Stomach (tissue), 9 donors: ENCODE measurements around the gene GPANK1. TPM values are rescaled to one million over a fixed set of nuclear protein-coding genes. Genes with fewer than 3 reads are reported as not detected.
A peak's percentile ranks its signal among the peaks of the same experiment; 100 is the strongest.
"Not testable (repeated sequence)": the region's sequence is repeated elsewhere in the genome, so short reads cannot be mapped to it uniquely, and the experiment has no call there.

ENCODE experiments used
- DNase-seq, 2 donors: peaks; one replicate each; pipeline versions ENCODE4 v3.0.0 to v3.0.0-alpha.2; 2013 to 2019
- H3K27ac ChIP-seq, 5 donors: fragments of 200-600 bp in 4 of 5; sonication (generic) in 4 of 5; one replicate each; pipeline ENCODE4 v1.5.1; 2013 to 2019; ENCODE audit warnings: mild to moderate bottlenecking in 1 of 5, moderate library complexity in 1 of 5
- H3K27me3 ChIP-seq, 3 donors: fragments of 200-600 bp; sonication (generic); one replicate each; pipeline ENCODE4 v1.5.1; 2017 to 2019; ENCODE audit warnings: mixed run types in 1 of 3
- H3K36me3 ChIP-seq, 4 donors: fragments of 200-600 bp; sonication (generic); 1 replicate in 3 of 4; 2 replicates in 1 of 4; pipeline ENCODE4 v1.5.1; 2016 to 2019
- H3K4me1 ChIP-seq, 4 donors: fragments of 200-600 bp; sonication (generic); one replicate each; pipeline ENCODE4 v1.5.1; 2016 to 2019
- H3K4me3 ChIP-seq, 4 donors: fragments of 200-600 bp; sonication (generic) in 3 of 4; one replicate each; pipeline ENCODE4 v1.5.1; 2016 to 2019; ENCODE audit warnings: mild to moderate bottlenecking in 1 of 4
- H3K9me3 ChIP-seq, 4 donors: fragments of 200-600 bp; sonication (generic); one replicate each; pipeline ENCODE4 v1.5.1; 2016 to 2019
- CTCF ChIP-seq, 7 experiments: fragments of 450-650 bp in 4 of 7; fragments of 200-600 bp in 3 of 7; sonication (generic) in 3 of 7; IDR thresholded peaks; one replicate each; pipeline ENCODE4 v1.5.1; 2016 to 2019; ENCODE audit warnings: antibody characterized with exemption in 7 of 7, control low read depth in 2 of 7, mild to moderate bottlenecking in 1 of 7
- EP300 ChIP-seq: sonication (generic); formaldehyde crosslinking; IDR thresholded peaks from one replicate; pipeline ENCODE4 v1.6.1; 2017; ENCODE audit warnings: antibody characterized with exemption
- POLR2A ChIP-seq, 4 donors: fragments of 450-650 bp; IDR thresholded peaks; one replicate each; pipeline ENCODE4 v1.6.1; 2016; ENCODE audit warnings: antibody characterized with exemption in 4 of 4, control low read depth in 2 of 4, mild to moderate bottlenecking in 1 of 4, moderate library complexity in 1 of 4
- POLR2AphosphoS5 ChIP-seq, 3 donors: sonication (generic); formaldehyde crosslinking; IDR thresholded peaks; one replicate each; pipeline ENCODE4 v1.6.1; 2016; ENCODE audit warnings: antibody characterized with exemption in 3 of 3
- WGBS, 5 donors: extraction: QIAGEN DNeasy Blood & Tissue Kit in 3 of 5; methylation state at CpG; one replicate each; pipeline versions ENCODE4 v1.1.5 to v1.1.7; 2013 to 2018; 5-methylcytosine and 5-hydroxymethylcytosine counted together
- intact Hi-C: fragments of 100-400 bp; cut with DNase I; formaldehyde crosslinking; loops from one replicate; pipeline ENCODE4 v1.15.1; 2023; ENCODE audit warnings: low total_unique reads
- polyA plus RNA-seq, 3 donors: library from polyadenylated mRNA; stranded (reverse); fragments of 200-250 nt; gene quantifications; one replicate each; pipeline ENCODE4 v1.2.3, GENCODE V29; 2013
- total RNA-seq, 5 donors: library from RNA; depleted of rRNA; stranded (reverse); fragments of >200 nt; gene quantifications; one replicate each; pipeline versions ENCODE4 v1.1.0 to v1.2.3, GENCODE V29; 2014 to 2016
- donor health status: healthy with polysubstance abuse.
- donor health status: Bipolar disorder and iron deficiency.
- donor health status: healthy.

GPANK1 gene
- total and polyA plus RNA-seq, 8 donors: 5.8 to 36.8 (median 13.2) TPM

- Histone ChIP-seq H3K4me1 (peaks cover 0 to 10% (median 0%) of the 10 kb centered on the region in 4 donors), H3K27me3 (peaks cover 0 to 4% (median 0%) of the 10 kb centered on the region in 3 donors), H3K27ac (no peak overlapping the region), H3K36me3 (no peaks in the 10 kb centered on the region), H3K9me3 (no peaks in the 10 kb centered on the region), H3K4me3 (no peak overlapping the region)
- intact Hi-C loops: no loop called here
- TF ChIP-seq POLR2AphosphoS5 (IDR thresholded peaks at IDR 0.05): no peak
- WGBS, 5 donors: 33 to 45% (median 39%) methylated on average over 6 to 8 of the region's 8 CpGs
- peak in 1 of 2 donors; percentile 68 for DNase-seq
These were observed 46.4 kb upstream of the GPANK1 start for GRCh38 chr6:31711233-31711632.

GRCh38 chr6:31710523-31711219, 45.9 kb upstream of the GPANK1 start:
- Histone ChIP-seq H3K4me3 (no peak overlapping the region), H3K36me3 (no peaks in the 10 kb centered on the region), H3K4me1 (peaks cover 0 to 10% (median 0%) of the 10 kb centered on the region in 4 donors), H3K9me3 (no peaks in the 10 kb centered on the region), H3K27ac (no peak overlapping the region), H3K27me3 (peaks cover 0 to 4% (median 0%) of the 10 kb centered on the region in 3 donors)
- DNase-seq: peak in 1 of 2 donors; percentile 4
- 60 to 73% (median 70%) methylated on average over 5 of the region's 5 CpGs for WGBS, 5 donors
- TF ChIP-seq EP300: no peak
- no peak for TF ChIP-seq CTCF (IDR thresholded peaks at IDR 0.05)
- no peak for TF ChIP-seq POLR2AphosphoS5 (IDR thresholded peaks at IDR 0.05)
- TF ChIP-seq POLR2A (IDR thresholded peaks at IDR 0.05): no peak
- intact Hi-C loops: no loop called here

DNA sequence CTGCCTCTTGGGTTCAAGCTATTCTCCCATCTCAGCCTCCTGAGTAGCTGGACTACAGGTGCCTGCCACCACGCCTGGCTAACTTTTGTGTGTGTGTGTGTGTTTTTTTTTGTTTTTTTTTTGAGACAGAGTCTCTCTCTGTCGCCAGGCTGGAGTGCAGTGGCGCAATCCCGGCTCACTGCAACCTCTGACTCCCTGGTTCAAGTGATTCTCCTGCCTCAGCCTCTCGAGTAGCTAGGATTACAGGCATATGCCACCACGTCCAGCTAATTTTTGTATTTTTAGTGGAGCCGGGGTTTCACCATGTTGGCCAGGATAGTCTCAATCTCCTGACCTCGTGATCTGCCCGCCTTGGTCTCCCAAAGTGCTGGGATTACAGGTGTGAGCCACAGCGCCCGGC, 44.4 kb upstream of the GPANK1 start:
- intact Hi-C loops, H3K9me3 ChIP-seq, H3K36me3 ChIP-seq, DNase-seq, H3K27ac ChIP-seq, H3K4me3 ChIP-seq, H3K27me3 ChIP-seq: not testable (repeated sequence)
- WGBS, 5 donors: 89 to 94% (median 93%) methylated on average over 11 of the region's 11 CpGs
- peaks cover 0 to 10% (median 0%) of the 10 kb centered on the region in 4 donors for H3K4me1 ChIP-seq

DNA sequence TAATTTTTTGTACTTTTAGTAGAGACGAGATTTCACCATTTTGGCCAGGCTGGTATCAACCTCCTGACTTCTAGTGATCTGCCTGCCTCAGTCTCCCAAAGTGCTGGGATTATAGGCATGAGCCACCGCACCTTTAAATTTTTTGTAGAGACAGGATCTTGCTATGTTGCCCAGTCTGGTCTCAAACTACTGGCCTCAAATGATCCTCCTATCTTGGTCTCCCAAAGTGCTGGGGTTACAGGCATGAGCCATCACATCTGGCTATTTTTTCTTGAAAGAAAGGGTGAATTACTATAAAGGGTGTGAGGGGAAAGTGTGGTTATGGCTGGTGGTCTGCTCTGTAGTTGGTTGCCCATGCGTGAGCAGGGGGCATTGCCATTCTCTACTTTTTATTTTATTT, 43.4 kb upstream of the GPANK1 start:
- no peak overlapping the region for H3K27ac ChIP-seq
- peaks cover 0 to 4% (median 0%) of the 10 kb centered on the region in 3 donors for H3K27me3 ChIP-seq
- DNase-seq: no peak
- H3K9me3 ChIP-seq: no peaks in the 10 kb centered on the region
- WGBS, 5 donors: 89 to 98% (median 96%) methylated on average over 3 of the region's 3 CpGs
- H3K36me3 ChIP-seq: no peaks in the 10 kb centered on the region
- H3K4me1 ChIP-seq: peaks cover 0 to 18% (median 6%) of the 10 kb centered on the region in 4 donors
- intact Hi-C loops: no loop called here
- TF ChIP-seq POLR2A (IDR thresholded peaks at IDR 0.05) (no peak), POLR2AphosphoS5 (IDR thresholded peaks at IDR 0.05) (no peak), EP300 (no peak), CTCF (IDR thresholded peaks at IDR 0.05) (no peak)
- no peak overlapping the region for H3K4me3 ChIP-seq

DNA sequence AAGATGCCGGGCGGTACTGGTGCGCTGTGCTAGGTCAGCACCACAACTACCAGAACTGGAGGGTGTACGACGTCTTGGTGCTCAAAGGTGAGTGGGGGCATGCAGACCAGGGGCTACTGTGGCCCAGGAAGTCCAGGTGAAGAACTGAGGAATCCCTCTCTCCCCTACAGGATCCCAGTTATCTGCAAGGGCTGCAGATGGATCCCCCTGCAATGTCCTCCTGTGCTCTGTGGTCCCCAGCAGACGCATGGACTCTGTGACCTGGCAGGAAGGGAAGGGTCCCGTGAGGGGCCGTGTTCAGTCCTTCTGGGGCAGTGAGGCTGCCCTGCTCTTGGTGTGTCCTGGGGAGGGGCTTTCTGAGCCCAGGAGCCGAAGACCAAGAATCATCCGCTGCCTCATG, 42.9 kb upstream of the GPANK1 start:
- WGBS, 5 donors: 81 to 95% (median 88%) methylated on average over 9 to 10 of the region's 10 CpGs
- no peak overlapping the region for H3K27ac ChIP-seq
- no peak overlapping the region for H3K4me3 ChIP-seq
- intact Hi-C loops: no loop called here
- no peaks in the 10 kb centered on the region for H3K36me3 ChIP-seq
- no peaks in the 10 kb centered on the region for H3K9me3 ChIP-seq
- TF ChIP-seq POLR2AphosphoS5 (IDR thresholded peaks at IDR 0.05): no peak
- H3K27me3 ChIP-seq: peaks cover 0 to 4% (median 0%) of the 10 kb centered on the region in 3 donors
- peaks cover 0 to 18% (median 6%) of the 10 kb centered on the region in 4 donors for H3K4me1 ChIP-seq
- no peak for DNase-seq

DNA sequence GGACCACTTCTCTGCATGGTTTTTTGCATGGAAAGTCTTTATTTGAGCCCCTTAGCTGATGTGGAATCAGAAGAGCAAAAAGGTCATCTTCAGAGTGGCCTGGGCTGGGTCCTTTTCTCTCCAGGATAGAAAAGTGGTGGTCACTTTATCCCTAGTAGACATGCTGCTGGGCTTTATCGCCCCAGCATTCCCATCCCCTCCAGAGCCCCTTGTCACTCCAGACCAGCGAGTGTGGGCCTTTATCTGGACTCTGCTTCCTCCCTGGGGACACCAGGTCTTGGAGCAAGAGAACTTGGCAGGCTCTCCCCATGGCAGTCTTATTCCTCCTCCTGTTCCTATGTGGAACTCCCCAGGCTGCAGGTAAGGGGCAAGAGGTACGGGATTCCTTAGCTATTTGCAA, 41.8 kb upstream of the GPANK1 start, which contains the start of gene LY6G6F:
Gene LY6G6F, plus strand, starts transcription at position 268 of the 400 bp plus-strand sequence. Its CDS starts 41 bp downstream, at position 309.
- no peaks in the 10 kb centered on the region for H3K9me3 ChIP-seq
- H3K4me1 ChIP-seq: peaks cover 8 to 25% (median 13%) of the 10 kb centered on the region in 4 donors
- intact Hi-C loops: no loop called here
- H3K36me3 ChIP-seq: no peaks in the 10 kb centered on the region
- DNase-seq: no peak
- no peak within 1 kb of the TSS for H3K27ac ChIP-seq
- TF ChIP-seq POLR2A (IDR thresholded peaks at IDR 0.05) (no peak), EP300 (no peak), CTCF (IDR thresholded peaks at IDR 0.05) (no peak), POLR2AphosphoS5 (IDR thresholded peaks at IDR 0.05) (no peak)
- peaks cover 0 to 4% (median 0%) of the 10 kb centered on the region in 3 donors for H3K27me3 ChIP-seq
- no peak within 1 kb of the TSS for H3K4me3 ChIP-seq
- WGBS, 5 donors: 44 to 65% (median 53%) methylated on average over 3 of the region's 3 CpGs
